ENCODE results near the gene DIS3L2.
"Not testable (repeated sequence)": the region's sequence is repeated elsewhere in the genome, so short reads cannot be mapped to it uniquely, and the experiment has no call there.

Gene DIS3L2

GRCh38 chr2:232008907-232009638 lies 47.6 kb downstream of the DIS3L2 start:
- no peak for DNase-seq (ENCODE audit: low read depth in 2 of 2)

- no peak for DNase-seq (ENCODE audit: low read depth in 2 of 2)
Observed at GRCh38 chr2:232009639-232010274, 48.2 kb downstream of the DIS3L2 start.

- DNase-seq (ENCODE audit: low read depth in 2 of 2), result no peak
Observed at GRCh38 chr2:232013701-232014353, 52.3 kb downstream of the DIS3L2 start.

GRCh38 chr2:232014681-232015080 lies 53.2 kb downstream of the DIS3L2 start:
- DNase-seq (ENCODE audit: low read depth in 2 of 2), result no peak

- no peak for DNase-seq (ENCODE audit: low read depth in 2 of 2)
Observed at GRCh38 chr2:232018181-232018580, 56.7 kb downstream of the DIS3L2 start.

- no peak for DNase-seq (ENCODE audit: low read depth in 2 of 2)
Observed at GRCh38 chr2:232022718-232023117, 61.2 kb downstream of the DIS3L2 start.

GRCh38 chr2:232023426-232023825 lies 61.9 kb downstream of the DIS3L2 start:
- no peak for DNase-seq (ENCODE audit: low read depth in 2 of 2)

- no peak for DNase-seq (ENCODE audit: low read depth in 2 of 2)
Observed at GRCh38 chr2:232024457-232024856, 62.9 kb downstream of the DIS3L2 start.

GRCh38 chr2:232026910-232027309 lies 65.4 kb downstream of the DIS3L2 start:
- no peak for DNase-seq (ENCODE audit: low read depth in 2 of 2)

- no peak for DNase-seq (ENCODE audit: low read depth in 2 of 2)
Observed at GRCh38 chr2:232027530-232027929, 66.0 kb downstream of the DIS3L2 start.

- DNase-seq (ENCODE audit: low read depth in 2 of 2), result no peak
Observed at GRCh38 chr2:232028071-232028470, 66.6 kb downstream of the DIS3L2 start.

GRCh38 chr2:232028631-232029030 lies 67.1 kb downstream of the DIS3L2 start:
- DNase-seq (ENCODE audit: low read depth in 2 of 2), result no peak

GRCh38 chr2:232029346-232029745 lies 67.8 kb downstream of the DIS3L2 start:
- DNase-seq (ENCODE audit: low read depth in 2 of 2), result no peak

- no peak for DNase-seq (ENCODE audit: low read depth in 2 of 2)
Observed at GRCh38 chr2:232030229-232030628, 68.7 kb downstream of the DIS3L2 start.

- DNase-seq (ENCODE audit: low read depth in 2 of 2), result not testable (repeated sequence)
Observed at GRCh38 chr2:232035292-232035691, 73.8 kb downstream of the DIS3L2 start.

GRCh38 chr2:232036876-232037275 lies 75.4 kb downstream of the DIS3L2 start:
- DNase-seq (ENCODE audit: low read depth in 2 of 2), result not testable (repeated sequence)

GRCh38 chr2:232038251-232038880 lies 76.9 kb downstream of the DIS3L2 start:
- DNase-seq (ENCODE audit: low read depth in 2 of 2), result no peak

GRCh38 chr2:232038881-232039485 lies 77.5 kb downstream of the DIS3L2 start:
- no peak for DNase-seq (ENCODE audit: low read depth in 2 of 2)

GRCh38 chr2:232042911-232043574 lies 81.5 kb downstream of the DIS3L2 start:
- DNase-seq (ENCODE audit: low read depth in 2 of 2), result no peak

- DNase-seq (ENCODE audit: low read depth in 2 of 2), result no peak
Observed at GRCh38 chr2:232043966-232044365, 82.5 kb downstream of the DIS3L2 start.

GRCh38 chr2:232049350-232049749 lies 87.8 kb downstream of the DIS3L2 start:
- DNase-seq (ENCODE audit: low read depth in 2 of 2), result no peak

All from activated CD8-positive, alpha-beta memory T cell treated with anti-CD3 and anti-CD28 coated beads for 4 hours (primary cell).